Omental fat pad (tissue), 4 donors: ENCODE data around the gene ACOXL. TPM values are rescaled to one million over a fixed set of nuclear protein-coding genes. Genes with fewer than 3 reads are reported as not detected.

Source experiments
- ATAC-seq: fragments of 150-250 bp; one replicate; pipeline ENCODE4 v1.9.1; 2016; ENCODE audit warnings: mild to moderate bottlenecking, moderate library complexity; ENCODE audit not compliant: low FRiP score
- DNase-seq: peaks from one replicate; pipeline ENCODE4 v3.0.0-alpha.2; 2019; ENCODE audit warnings: low spot score
- total RNA-seq, 4 donors: library from RNA; depleted of rRNA; stranded (reverse); fragments of >200 nt; gene quantifications; one replicate each; pipeline ENCODE4 v1.1.0, GENCODE V29; 2016
- TF ChIP-seq, protein P1 (sequence below), 3 donors: fragments of 450-650 bp; IDR thresholded peaks; one replicate each; pipeline ENCODE4 v1.5.1; 2016 to 2017; ENCODE audit warnings: antibody characterized with exemption in 3 of 3, mild to moderate bottlenecking in 3 of 3, moderate library complexity in 2 of 3

ACOXL gene
- total RNA-seq, 4 donors from 2014 or later, result 0.12 to 0.84 TPM; not detected in 2

DNA sequence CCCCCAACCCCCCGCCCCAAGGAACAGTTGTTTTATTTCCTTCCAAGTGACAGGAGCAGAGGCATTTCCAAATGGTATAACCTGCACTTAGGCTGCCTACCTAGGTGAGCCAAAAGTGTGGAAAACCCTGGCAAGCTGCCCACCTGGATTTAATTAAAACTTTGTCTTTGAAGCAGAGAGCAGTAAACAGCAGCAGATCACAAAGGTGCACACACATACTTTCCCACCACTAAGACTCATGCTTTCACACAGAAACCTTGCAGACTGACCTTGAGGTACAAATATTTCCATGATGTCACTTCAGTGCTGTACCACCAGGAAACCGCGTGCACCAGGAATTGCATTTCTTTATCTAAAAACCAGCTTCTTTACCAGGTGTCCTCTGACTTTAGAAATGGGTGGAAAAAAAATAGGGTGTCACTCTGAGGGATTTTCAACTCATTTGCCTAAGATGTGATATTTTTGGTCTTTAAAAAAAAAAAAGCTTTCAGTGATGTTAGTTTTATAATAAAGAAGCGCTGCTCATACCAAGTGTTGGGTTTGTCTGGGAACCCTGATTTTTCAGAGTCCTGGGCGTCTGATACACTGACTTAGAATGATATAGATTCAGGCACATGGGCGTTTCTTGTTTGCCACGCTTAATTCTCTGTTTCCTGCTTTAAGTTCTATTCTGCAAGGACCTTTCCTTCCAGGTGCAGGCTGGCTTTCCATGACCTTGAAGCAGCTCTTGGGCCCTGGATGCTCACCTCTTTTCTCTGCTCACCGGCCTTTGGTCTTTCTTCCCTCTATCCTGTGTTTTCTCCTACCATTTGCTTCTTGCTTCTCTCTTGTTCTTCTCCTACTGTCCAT is 317.6 kb downstream of the ACOXL start:
- TF ChIP-seq, protein P1, sequence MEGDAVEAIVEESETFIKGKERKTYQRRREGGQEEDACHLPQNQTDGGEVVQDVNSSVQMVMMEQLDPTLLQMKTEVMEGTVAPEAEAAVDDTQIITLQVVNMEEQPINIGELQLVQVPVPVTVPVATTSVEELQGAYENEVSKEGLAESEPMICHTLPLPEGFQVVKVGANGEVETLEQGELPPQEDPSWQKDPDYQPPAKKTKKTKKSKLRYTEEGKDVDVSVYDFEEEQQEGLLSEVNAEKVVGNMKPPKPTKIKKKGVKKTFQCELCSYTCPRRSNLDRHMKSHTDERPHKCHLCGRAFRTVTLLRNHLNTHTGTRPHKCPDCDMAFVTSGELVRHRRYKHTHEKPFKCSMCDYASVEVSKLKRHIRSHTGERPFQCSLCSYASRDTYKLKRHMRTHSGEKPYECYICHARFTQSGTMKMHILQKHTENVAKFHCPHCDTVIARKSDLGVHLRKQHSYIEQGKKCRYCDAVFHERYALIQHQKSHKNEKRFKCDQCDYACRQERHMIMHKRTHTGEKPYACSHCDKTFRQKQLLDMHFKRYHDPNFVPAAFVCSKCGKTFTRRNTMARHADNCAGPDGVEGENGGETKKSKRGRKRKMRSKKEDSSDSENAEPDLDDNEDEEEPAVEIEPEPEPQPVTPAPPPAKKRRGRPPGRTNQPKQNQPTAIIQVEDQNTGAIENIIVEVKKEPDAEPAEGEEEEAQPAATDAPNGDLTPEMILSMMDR (IDR thresholded peaks at IDR 0.05), result no peak
- no peak for ATAC-seq
- no peak for DNase-seq

GRCh38 chr2:111050701-111051376 is 318.5 kb downstream of the ACOXL start:
- no peak for DNase-seq
- no peak for ATAC-seq
- TF ChIP-seq, protein P1 (IDR thresholded peaks at IDR 0.05), result no peak

DNA sequence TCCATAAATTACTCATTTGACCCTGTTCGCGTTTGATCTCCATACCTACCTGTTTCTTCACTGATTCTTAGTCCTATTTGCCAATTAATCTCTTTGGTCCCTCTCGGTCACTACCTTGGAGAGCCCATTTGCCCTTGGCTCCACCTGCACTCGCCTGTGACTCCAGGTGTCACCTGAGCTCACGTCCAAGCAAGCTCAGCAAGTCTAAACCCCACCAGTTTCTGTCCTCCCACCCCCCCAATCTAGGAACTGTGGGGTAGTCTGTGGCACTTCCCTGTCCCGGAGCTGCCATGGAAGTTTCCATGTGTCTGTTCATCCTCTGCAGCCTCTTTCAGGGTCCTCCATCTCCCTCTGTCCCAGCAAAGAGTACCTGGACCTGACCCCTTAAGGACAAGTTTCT is 320.2 kb downstream of the ACOXL start:
- TF ChIP-seq, protein P1 (IDR thresholded peaks at IDR 0.05), result no peak
- DNase-seq (no peak), ATAC-seq (no peak)

DNA sequence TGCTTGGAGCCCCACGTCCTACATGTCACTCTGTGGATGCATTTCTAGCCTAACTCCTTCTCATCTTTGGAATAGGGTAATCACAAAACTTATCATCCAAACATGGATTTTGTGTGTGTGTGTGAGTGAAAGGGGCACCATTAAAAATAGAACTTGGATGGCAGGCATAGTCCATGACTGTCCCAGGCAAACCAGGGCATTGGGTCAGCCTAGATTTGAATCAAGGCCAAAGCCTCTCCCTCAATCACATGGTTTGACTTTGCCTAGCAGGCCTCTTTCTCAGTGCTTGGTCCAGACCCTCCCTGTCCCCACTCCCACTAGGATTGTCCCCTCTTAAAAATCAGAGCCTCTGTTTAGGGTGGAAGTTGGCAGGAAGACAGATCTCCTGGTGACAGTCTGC is 320.9 kb downstream of the ACOXL start:
- TF ChIP-seq, protein P1 (IDR thresholded peaks at IDR 0.05), result no peak
- DNase-seq, result no peak
- no peak for ATAC-seq

DNA sequence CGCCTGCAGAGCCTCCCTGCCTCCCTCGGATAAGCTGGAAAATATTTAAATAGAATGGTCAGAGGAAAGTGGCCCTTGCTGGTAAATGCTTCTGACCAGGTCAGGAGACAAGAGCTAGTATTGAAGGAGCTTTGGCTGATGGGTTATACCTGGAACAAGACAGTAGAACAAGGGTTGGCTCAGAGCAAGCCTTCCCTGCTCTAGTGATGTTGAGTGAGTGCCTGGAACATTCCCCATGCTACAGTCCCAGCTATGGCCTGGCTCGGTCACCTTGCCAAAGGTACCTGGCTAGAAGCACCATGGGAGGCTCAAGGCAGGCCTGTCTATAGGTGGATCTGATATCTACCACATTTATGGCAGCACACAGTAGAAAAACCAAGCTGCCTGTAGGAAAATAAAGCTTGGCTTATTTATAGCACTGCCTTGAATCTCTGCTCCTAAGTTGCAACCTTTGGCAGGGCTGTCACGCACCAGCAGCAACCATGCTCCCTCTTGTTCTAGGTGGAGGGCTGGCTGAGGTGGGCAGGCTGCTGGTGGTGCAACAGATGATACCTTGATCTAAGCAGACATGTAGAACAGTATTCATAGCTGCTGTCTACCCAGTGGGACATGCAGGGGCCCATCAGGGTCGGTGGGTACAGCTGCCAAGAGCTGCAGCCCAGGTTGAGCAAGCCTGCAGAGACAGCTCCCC is 321.6 kb downstream of the ACOXL start:
- no peak for DNase-seq
- TF ChIP-seq, protein P1 (IDR thresholded peaks at IDR 0.05), result no peak
- no peak for ATAC-seq

DNA sequence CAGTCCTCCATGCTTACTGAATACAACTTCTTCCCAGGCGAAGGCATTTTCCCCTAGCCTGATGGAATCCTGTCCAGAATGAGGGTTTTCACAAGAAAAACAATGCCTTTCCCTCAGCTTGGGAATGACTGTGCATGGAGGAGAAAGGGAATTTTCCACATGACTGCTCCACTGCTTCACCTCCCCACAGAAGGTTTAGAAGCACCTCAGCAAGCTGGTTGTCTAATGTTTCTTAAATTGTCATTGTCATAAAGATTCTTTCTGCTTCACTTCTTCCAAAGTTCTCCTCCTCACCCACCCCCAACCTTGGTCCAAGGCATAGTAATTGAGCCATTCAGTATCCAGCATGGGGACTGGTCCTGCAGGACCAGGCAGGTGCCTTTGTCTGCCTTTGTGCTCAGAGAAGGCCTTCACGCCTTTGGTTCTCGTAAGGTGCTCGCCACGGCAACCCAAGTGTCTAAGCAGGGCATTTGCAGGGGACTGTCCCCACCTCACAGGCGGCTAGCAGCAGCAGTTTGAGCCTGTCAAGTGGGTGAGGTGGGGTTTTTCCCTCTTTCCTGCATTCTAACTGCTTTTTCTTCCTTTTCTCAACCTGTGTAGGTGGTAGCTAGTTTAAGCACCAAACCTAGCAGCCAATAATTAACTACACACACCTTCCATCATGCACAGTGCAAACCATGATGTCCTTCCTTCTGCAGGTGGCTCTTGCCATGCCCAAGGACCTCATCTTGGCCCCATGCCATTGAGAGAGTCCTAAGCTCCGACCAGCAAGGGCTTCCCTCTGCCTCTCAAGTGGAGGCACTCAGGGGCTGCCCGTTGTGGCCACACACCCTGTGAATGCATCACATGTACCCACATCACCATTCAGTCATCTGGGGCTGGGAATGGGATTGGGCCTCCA is 322.7 kb downstream of the ACOXL start:
- no peak for ATAC-seq
- TF ChIP-seq, protein P1 (IDR thresholded peaks at IDR 0.05), result no peak
- no peak for DNase-seq
